Ecto neural progenitor cell (in vitro differentiated cells): ENCODE data around the gene ABCA4.

Experiments
- DNase-seq: peaks from one replicate; pipeline ENCODE4 v3.0.0-alpha.2; 2018; ENCODE audit warnings: low spot score

ABCA4 gene

GRCh38 chr1:94027721-94028515, 93.0 kb downstream of the ABCA4 start:
- DNase-seq = no peak

- no peak for DNase-seq
These were observed 94.1 kb downstream of the ABCA4 start for GRCh38 chr1:94026619-94027380.

GRCh38 chr1:94025383-94026340, 95.3 kb downstream of the ABCA4 start:
- no peak for DNase-seq

- DNase-seq = no peak
These were observed 96.7 kb downstream of the ABCA4 start for GRCh38 chr1:94024104-94024792.

GRCh38 chr1:94022471-94023189, 98.3 kb downstream of the ABCA4 start:
- DNase-seq = no peak

GRCh38 chr1:94020764-94021579, 100.0 kb downstream of the ABCA4 start:
- no peak for DNase-seq

- DNase-seq = no peak
These were observed 101.6 kb downstream of the ABCA4 start for GRCh38 chr1:94019327-94019726.

- DNase-seq = no peak
These were observed 103.7 kb downstream of the ABCA4 start for GRCh38 chr1:94017155-94017829.

GRCh38 chr1:94015489-94015817, 105.5 kb downstream of the ABCA4 start:
- DNase-seq = no peak

- DNase-seq = no peak
These were observed 106.1 kb downstream of the ABCA4 start for GRCh38 chr1:94014635-94015488.

- DNase-seq = no peak
These were observed 106.9 kb downstream of the ABCA4 start for GRCh38 chr1:94014087-94014486.

GRCh38 chr1:94013367-94013878, 107.5 kb downstream of the ABCA4 start:
- no peak for DNase-seq

GRCh38 chr1:94012708-94013366, 108.1 kb downstream of the ABCA4 start:
- DNase-seq = no peak

- DNase-seq = no peak
These were observed 109.0 kb downstream of the ABCA4 start for GRCh38 chr1:94011709-94012595.

- DNase-seq = no peak
These were observed 109.8 kb downstream of the ABCA4 start for GRCh38 chr1:94011129-94011528.

GRCh38 chr1:94009304-94009703, 111.6 kb downstream of the ABCA4 start:
- no peak for DNase-seq

GRCh38 chr1:94006604-94007003, 114.3 kb downstream of the ABCA4 start:
- DNase-seq = no peak
